NOMO-1 (cell line): ENCODE data around the gene PLEKHH1.
"Not testable (repeated sequence)": the region's sequence is repeated elsewhere in the genome, so short reads cannot be mapped to it uniquely, and the experiment has no call there.

Source experiments
- DNase-seq, 2 experiments: peaks; one replicate each; lab custom pipeline; 2025; ENCODE audit not compliant: unreplicated experiment in 2 of 2; lab: John Stamatoyannopoulos, UW

PLEKHH1 gene

DNA sequence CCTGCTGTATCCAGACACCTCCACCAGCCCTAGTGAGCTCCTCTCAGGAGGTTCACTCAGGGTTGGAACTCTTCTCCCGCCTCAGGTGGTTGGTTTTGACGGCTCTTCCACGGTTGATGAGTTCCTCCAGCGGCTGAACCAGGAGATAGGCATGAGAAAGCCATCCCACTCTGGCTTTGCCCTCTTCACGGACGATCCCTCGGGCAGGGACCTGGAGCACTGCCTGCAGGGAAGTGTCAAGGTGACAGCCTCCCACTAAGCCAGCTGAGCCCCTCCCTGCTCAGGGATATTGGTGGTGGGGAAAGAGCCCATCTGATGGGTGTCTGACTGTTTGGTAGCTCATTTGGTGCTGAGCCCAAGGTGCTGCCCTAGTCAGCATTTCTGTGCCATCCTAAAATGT lies 46.5 kb downstream of the PLEKHH1 start:
- DNase-seq: no peak

DNA sequence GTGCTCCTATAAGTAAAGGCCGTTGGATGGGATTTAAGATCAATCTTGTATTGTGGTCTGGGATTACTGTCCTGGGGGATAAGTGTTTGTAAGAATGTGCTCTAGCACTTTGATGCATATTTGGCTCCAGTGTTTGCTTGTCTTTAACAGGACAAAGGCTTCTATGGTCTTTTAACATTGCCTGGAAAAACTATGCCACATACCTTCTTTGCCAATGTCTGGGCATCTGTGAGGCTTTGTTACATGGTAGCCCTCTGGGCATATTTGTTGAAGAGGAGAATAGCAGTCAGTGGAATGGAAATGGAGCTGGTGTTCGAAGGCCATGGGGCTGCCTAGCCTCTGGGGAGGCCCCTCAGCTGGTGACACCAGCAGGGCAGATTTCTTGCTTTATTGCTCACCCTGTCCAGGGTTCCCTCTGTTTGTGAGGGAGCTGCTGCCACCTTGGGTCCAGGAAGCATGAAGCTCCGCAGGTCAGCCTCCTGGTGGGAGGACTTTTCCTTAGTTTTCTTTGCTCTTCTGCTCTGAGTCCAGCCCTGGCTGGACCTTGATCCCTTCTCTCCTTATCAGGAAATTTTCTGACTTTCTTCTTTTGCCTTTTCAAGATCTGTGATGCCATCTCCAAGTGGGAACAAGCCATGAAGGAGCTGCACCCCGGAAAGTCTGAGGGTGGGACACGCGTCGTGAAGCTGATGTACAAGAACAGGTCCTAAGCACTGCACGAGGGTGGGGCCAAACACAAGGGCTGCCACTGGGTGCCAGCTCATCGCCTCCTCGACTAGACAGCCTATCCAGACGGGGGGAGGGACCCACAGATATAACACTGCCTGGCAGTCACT lies 47.5 kb downstream of the PLEKHH1 start:
- DNase-seq: no peak

GRCh38 chr14:67581643-67582042 lies 48.6 kb downstream of the PLEKHH1 start:
- no peak for DNase-seq

GRCh38 chr14:67582061-67582460 lies 49.0 kb downstream of the PLEKHH1 start:
- no peak for DNase-seq

DNA sequence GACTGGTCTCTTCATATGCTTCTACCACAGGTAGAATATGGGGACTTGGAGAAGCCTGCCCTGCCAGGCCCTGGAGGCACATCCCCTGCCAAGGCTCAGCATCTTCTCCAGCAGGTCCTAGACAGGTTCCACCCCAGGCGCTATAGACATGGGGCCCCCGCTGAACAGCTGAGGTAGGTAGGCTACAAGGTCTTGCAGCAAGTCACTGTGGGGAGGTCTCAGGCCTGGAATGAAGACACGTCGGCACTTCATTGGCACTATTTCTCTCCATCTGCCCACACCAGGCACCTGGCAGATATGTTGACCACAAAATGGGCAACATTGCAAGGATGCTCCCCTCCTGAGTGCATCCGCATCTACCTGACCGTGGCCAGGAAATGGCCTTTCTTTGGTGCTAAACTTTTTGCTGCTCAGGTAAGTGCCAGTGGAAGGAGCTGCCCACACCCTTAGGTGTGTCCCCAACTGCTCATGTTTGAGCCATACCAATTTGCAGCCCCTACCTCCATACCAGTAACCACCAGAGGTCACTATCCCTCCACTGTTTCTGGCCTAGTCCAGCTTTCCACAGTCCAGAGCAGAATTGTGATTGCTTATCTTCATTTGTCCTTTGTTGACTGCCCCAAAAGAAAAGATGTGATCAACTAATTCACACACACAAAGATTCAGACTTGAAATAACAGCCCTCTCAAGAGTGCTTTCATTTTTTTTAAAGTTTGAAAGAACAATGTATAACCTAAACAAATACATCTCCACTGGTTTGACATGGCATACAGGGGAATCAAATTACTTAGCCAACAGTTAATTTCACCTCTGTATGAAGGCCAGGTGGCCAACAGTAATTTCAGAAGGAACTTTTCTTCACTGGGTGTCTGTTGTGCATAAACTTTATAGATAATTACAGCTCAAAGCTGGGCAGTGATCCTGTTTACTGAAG lies 50.9 kb downstream of the PLEKHH1 start:
- DNase-seq: peak; percentile 25 to 35

GRCh38 chr14:67584978-67585377 lies 51.9 kb downstream of the PLEKHH1 start:
- no peak for DNase-seq

- peak in 1 of 2 experiments; percentile 24 for DNase-seq
Observed at GRCh38 chr14:67586369-67586768, 53.3 kb downstream of the PLEKHH1 start.

DNA sequence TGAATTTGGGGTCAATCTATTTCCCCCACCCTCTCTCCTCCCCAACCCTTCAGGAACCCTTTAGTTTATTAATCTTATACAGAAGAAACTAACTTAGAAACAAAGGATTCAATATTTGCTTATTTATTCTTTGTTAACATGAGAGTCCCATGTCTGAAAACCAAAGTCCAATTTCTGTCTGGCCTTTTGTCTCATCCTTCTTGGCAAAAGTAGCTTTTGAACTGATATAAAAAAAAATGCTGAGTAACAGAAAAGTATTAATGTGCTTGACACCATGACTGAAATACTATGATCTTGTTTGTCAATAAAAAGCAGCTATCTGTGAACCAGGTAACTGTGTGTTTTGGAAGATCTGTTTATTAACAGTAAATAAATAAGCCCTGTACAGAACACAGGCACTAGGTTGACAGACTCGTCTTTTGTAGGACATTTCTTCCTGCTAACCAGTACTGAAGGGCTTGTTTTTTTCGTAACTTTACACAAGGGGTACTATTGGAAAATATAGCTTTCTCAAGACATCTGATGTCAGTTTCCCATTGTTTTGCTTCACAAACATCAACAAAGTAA lies 56.2 kb downstream of the PLEKHH1 start:
- DNase-seq: no peak

- not testable (repeated sequence) for DNase-seq
Observed at GRCh38 chr14:67593650-67594049, 60.6 kb downstream of the PLEKHH1 start.

DNA sequence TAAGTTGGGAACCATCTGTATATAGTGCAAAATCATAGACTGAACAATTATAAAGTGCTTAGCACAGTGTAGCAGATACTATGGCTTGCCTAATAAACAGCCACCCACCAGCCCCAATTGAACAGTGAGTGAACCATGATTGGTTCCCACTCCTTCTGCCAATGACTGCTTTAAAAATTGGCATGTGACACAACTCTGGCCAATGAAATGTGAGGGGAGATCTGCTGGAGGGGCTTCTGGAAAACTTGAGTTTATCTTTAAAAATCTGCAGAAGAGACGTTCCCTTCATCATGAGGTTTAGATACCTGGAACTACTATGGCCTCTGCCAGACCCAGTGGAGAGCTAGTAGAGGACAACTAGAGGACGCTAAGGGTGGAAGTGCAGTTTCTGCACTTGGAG lies 62.3 kb downstream of the PLEKHH1 start:
- DNase-seq: no peak

DNA sequence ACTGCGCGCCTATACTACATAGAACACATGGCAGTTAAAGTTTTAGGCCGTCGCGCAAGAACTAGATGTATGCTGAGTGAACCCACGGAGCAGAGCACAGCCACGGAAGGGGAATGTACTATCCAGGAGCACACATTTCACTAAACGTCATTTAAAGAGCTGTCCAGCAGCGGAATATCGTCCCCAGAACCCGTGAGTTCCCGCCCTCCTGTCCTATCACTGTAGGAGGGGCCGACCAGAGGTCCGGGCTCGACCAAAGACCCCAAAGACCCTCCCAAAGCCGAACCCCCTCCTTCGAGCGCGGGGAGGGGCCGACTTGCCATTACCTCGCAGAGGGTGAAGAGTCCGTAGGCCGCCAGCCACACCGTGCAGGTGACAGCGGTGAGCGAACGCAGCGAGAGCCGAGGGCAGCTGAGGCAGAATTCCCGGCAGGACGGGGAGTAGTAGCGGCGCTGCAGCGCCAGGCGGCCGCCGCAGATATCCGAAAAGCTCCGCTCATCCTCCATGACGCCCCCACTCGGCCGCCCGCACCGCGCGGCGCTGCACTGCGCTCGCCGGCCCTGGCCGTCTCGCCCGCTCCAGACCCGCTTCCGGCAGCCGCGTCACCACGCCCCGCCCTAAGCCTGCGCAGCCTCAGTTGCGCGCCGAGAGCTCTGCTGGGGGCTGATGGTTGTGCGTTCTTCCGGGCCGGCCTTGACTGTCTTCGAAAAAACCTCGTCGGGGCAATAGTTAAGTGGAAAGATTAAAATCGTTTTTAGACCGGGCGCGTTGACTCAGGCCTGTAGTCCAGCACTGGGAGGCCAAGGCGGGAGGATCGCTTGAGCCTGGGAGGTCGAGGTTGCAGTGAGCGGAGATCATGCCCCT lies 66.8 kb downstream of the PLEKHH1 start, which contains the start of gene PIGH:
TSS of gene PIGH (minus strand) at position 571 of the 864 bp plus-strand sequence. CDS start at position 506, 65 bp downstream.
- peak; percentile 73 to 91 for DNase-seq

DNA sequence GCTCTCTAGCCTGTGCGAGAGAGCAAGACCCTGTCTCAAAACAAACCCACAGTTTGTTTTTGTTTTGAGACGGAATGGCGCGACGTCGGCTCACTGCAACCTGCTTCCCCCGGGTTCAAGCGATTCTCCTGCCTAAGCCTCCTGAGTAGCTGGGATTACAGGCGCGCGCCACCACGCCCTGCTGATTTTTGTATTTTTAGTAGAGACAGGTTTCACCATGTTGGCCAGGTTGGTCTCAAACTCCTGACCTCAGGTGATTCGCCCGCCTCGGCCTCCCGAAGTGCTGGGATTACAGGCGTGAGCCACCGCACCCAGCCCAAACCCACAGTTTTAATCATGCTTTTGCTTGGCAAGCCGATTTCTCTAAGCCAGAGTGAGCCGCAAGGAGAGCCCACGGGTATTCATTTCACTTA lies 67.5 kb downstream of the PLEKHH1 start:
- not testable (repeated sequence) for DNase-seq

GRCh38 chr14:67602076-67602475 lies 69.0 kb downstream of the PLEKHH1 start:
- no peak for DNase-seq

- DNase-seq: no peak
Observed at GRCh38 chr14:67602995-67603545, 70.0 kb downstream of the PLEKHH1 start.

DNA sequence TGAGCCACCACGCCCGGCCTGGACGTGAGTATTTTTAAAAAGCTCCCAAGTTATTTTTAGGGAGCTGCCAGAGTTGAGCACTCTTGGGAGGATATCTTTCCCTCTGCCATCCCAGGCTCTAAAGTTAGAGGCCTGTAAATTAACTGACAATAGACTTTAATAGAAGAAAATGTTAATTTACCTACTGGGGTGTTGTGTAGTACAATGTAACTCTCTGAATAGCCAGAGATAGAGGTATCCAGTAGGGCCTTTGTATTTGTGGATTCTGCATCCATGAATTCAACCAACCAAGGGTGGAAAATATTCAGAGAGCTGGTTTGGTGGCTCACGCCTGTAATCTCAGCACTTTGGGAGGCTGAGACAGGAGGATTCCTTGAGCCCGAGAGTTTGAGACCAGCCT lies 74.6 kb downstream of the PLEKHH1 start:
- DNase-seq: no peak

GRCh38 chr14:67609642-67610310 lies 76.7 kb downstream of the PLEKHH1 start:
- no peak for DNase-seq

GRCh38 chr14:67610491-67610890 lies 77.4 kb downstream of the PLEKHH1 start:
- DNase-seq: no peak

GRCh38 chr14:67618617-67619063 lies 85.5 kb downstream of the PLEKHH1 start:
- DNase-seq: peak; percentile 48 to 71
